Neural cell (in vitro differentiated cells): Measurements from ENCODE around the gene PCDH9. TPM values are rescaled to one million over a fixed set of nuclear protein-coding genes. Genes with fewer than 3 reads are reported as not detected.

Experiments
- H2AFZ ChIP-seq: fragments of 200-600, 300-800 bp; sonication (generic), shearing (Covaris generic); 2 replicates; pipeline ENCODE4 v1.6.0; 2014; ENCODE audit warnings: low read depth, mild to moderate bottlenecking, antibody characterized with exemption, low read length, moderate library complexity
- H3F3A ChIP-seq: fragments of 200-600 bp; shearing (Covaris generic); 2 replicates; pipeline ENCODE4 v1.6.1; 2016; ENCODE audit warnings: mild to moderate bottlenecking, moderate library complexity, mixed read lengths, antibody characterized with exemption, low read length; ENCODE audit not compliant: insufficient read depth, poor library complexity, severe bottlenecking
- H3K27ac ChIP-seq: fragments of 200-600, 300-800 bp; sonication (generic), shearing (Covaris generic); 2 replicates; pipeline ENCODE4 v1.5.1; 2014; ENCODE audit warnings: mild to moderate bottlenecking, low read length, moderate library complexity
- H3K27me3 ChIP-seq: fragments of 300-800, 200-600 bp; sonication (generic), shearing (Covaris generic); 2 replicates; pipeline ENCODE4 v1.6.0; 2014; ENCODE audit warnings: mild to moderate bottlenecking, low read depth, low read length, moderate library complexity; ENCODE audit not compliant: insufficient read depth
- H3K36me3 ChIP-seq: fragments of 300-800, 200-600 bp; sonication (generic), shearing (Covaris generic); 2 replicates; pipeline ENCODE4 v1.5.1; 2014; ENCODE audit warnings: mild to moderate bottlenecking, antibody characterized with exemption, low read length, moderate library complexity; ENCODE audit not compliant: insufficient read depth
- H3K4me2 ChIP-seq: fragments of 300-800, 200-600 bp; sonication (generic), shearing (Covaris generic); 2 replicates; pipeline ENCODE4 v1.6.0; 2014; ENCODE audit warnings: mild to moderate bottlenecking, low read length
- H3K4me3 ChIP-seq: fragments of 300-800, 200-600 bp; sonication (generic), shearing (Covaris generic); 2 replicates; pipeline ENCODE4 v1.5.1; 2014; ENCODE audit warnings: mild to moderate bottlenecking, low read length, moderate library complexity
- H3K79me2 ChIP-seq: fragments of 200-600 bp; shearing (Covaris generic); replicated peaks from 2 replicates; pipeline ENCODE4 v1.6.0; 2014; ENCODE audit warnings: mild to moderate bottlenecking, low read length, moderate library complexity; ENCODE audit not compliant: insufficient read depth
- H3K9ac ChIP-seq: fragments of 300-800, 200-600 bp; sonication (generic), shearing (Covaris generic); 2 replicates; pipeline ENCODE4 v1.6.1; 2016; ENCODE audit warnings: mild to moderate bottlenecking, low read length, mixed read lengths
- H3K9me2 ChIP-seq: fragments of 200-600 bp; shearing (Covaris generic); 2 replicates; pipeline ENCODE4 v1.6.1; 2016; ENCODE audit warnings: mild to moderate bottlenecking, low read length, mixed read lengths; ENCODE audit not compliant: insufficient read depth
- H3K9me3 ChIP-seq: fragments of 200-600, 300-800 bp; sonication (generic), shearing (Covaris generic); 2 replicates; pipeline ENCODE4 v1.6.1; 2016; ENCODE audit warnings: mild to moderate bottlenecking, mixed run types, low read length, moderate library complexity, mixed read lengths
- H4K20me1 ChIP-seq: fragments of 200-600 bp; shearing (Covaris generic); 2 replicates; pipeline ENCODE4 v1.6.1; 2016; ENCODE audit warnings: mild to moderate bottlenecking, mixed run types; ENCODE audit not compliant: insufficient read depth
- CTCF ChIP-seq: fragments of 450-650 bp; IDR thresholded peaks from 2 replicates; pipeline ENCODE4 v1.5.1; 2014; ENCODE audit warnings: antibody characterized with exemption, mild to moderate bottlenecking, moderate library complexity; ENCODE audit not compliant: poor library complexity, severe bottlenecking
- EP300 ChIP-seq: fragments of 450-650 bp; conservative IDR thresholded peaks from 2 replicates; pipeline ENCODE4 v1.6.1; 2014; ENCODE audit warnings: antibody characterized with exemption, mild to moderate bottlenecking, moderate library complexity; ENCODE audit not compliant: poor library complexity, severe bottlenecking
- EZH2 ChIP-seq: fragments of 200-600, 300-800 bp; shearing (Covaris generic), sonication (generic); IDR thresholded peaks from 2 replicates; pipeline ENCODE4 v1.6.1; 2014; ENCODE audit warnings: antibody characterized with exemption, low read length, borderline replicate concordance, mild to moderate bottlenecking; ENCODE audit not compliant: insufficient read depth, poor library complexity, severe bottlenecking
- MXI1 ChIP-seq: fragments of 450-650 bp; conservative IDR thresholded peaks from 2 replicates; pipeline ENCODE4 v1.6.1; 2014; ENCODE audit warnings: antibody characterized with exemption, mild to moderate bottlenecking; ENCODE audit not compliant: poor library complexity, severe bottlenecking
- POLR2AphosphoS5 ChIP-seq: IDR thresholded peaks from 2 replicates; pipeline ENCODE4 v1.6.1; 2012
- RAD21 ChIP-seq: fragments of 450-650 bp; conservative IDR thresholded peaks from 2 replicates; pipeline ENCODE4 v1.6.1; 2014; ENCODE audit warnings: antibody characterized with exemption, mild to moderate bottlenecking, moderate library complexity
- REST ChIP-seq: IDR thresholded peaks from 2 replicates; pipeline ENCODE4 v1.6.1; 2012; ENCODE audit warnings: borderline replicate concordance
- SMC3 ChIP-seq: fragments of 450-650 bp; conservative IDR thresholded peaks from 2 replicates; pipeline ENCODE4 v1.6.1; 2014; ENCODE audit warnings: antibody characterized with exemption, mild to moderate bottlenecking, moderate library complexity; ENCODE audit not compliant: poor library complexity
- TAF1 ChIP-seq: IDR thresholded peaks from 2 replicates; pipeline ENCODE4 v1.6.1; 2012; ENCODE audit warnings: low read depth
- polyA plus RNA-seq: library from polyadenylated mRNA; depleted of rRNA; stranded (reverse); fragments of >200 nt; gene quantifications from 2 replicates; pipeline ENCODE4 v1.2.3, GENCODE V29; 2014

PCDH9 gene
- polyA plus RNA-seq, 1 donor from 2014 or later: 4.6 TPM

GRCh38 chr13:66809485-66809884 is 420.7 kb downstream of the PCDH9 start:
- H3K4me3 ChIP-seq: no peak overlapping the region
- H4K20me1 ChIP-seq: no peaks in the 10 kb centered on the region
- H3K27me3 ChIP-seq: no peaks in the 10 kb centered on the region
- H3K79me2 ChIP-seq: no peaks in the 10 kb centered on the region
- no peak for TF ChIP-seq TAF1
- no peak for TF ChIP-seq CTCF
- TF ChIP-seq MXI1: no peak
- no peak for TF ChIP-seq SMC3
- TF ChIP-seq EP300: no peak
- no peak for TF ChIP-seq RAD21
- TF ChIP-seq REST: no peak
- TF ChIP-seq EZH2: no peak
- TF ChIP-seq POLR2AphosphoS5: no peak
- no peaks in the 10 kb centered on the region for H3K36me3 ChIP-seq
- H3K27ac ChIP-seq: no peak overlapping the region
- H3K9me2 ChIP-seq: no peaks in the 10 kb centered on the region
- no peak overlapping the region for H3K9ac ChIP-seq
- H3K4me2 ChIP-seq: no peak overlapping the region
- no peaks in the 10 kb centered on the region for H3K9me3 ChIP-seq
- H2AFZ ChIP-seq: no peak overlapping the region
- no peaks in the 10 kb centered on the region for H3F3A ChIP-seq

- no peak overlapping the region for H2AFZ ChIP-seq
- no peak overlapping the region for H3K9ac ChIP-seq
- H3K36me3 ChIP-seq: no peaks in the 10 kb centered on the region
- H4K20me1 ChIP-seq: no peaks in the 10 kb centered on the region
- no peak overlapping the region for H3K27ac ChIP-seq
- H3K4me3 ChIP-seq: no peak overlapping the region
- no peaks in the 10 kb centered on the region for H3K27me3 ChIP-seq
- H3F3A ChIP-seq: no peaks in the 10 kb centered on the region
- no peak overlapping the region for H3K4me2 ChIP-seq
- TF ChIP-seq SMC3: no peak
- TF ChIP-seq POLR2AphosphoS5: no peak
- no peak for TF ChIP-seq MXI1
- no peak for TF ChIP-seq RAD21
- TF ChIP-seq REST: no peak
- TF ChIP-seq EZH2: no peak
- TF ChIP-seq CTCF: no peak
- no peak for TF ChIP-seq TAF1
- TF ChIP-seq EP300: no peak
- no peaks in the 10 kb centered on the region for H3K9me2 ChIP-seq
- H3K79me2 ChIP-seq: no peaks in the 10 kb centered on the region
- H3K9me3 ChIP-seq: no peaks in the 10 kb centered on the region
Observed at GRCh38 chr13:66807251-66807650, 422.9 kb downstream of the PCDH9 start.
